Liver (tissue), 9 donors: ENCODE measurements around the gene LIX1L. TPM values are rescaled to one million over a fixed set of nuclear protein-coding genes. Genes with fewer than 3 reads are reported as not detected.

Source experiments
- DNase-seq: peaks from one replicate; pipeline ENCODE4 v3.0.0-alpha.2; 2017; ENCODE audit warnings: low spot score
- H3K27ac ChIP-seq, 2 donors: one replicate each; pipeline ENCODE4 v1.7.0; 2013; ENCODE audit warnings: inconsistent platforms in 2 of 2, low read length in 2 of 2, control low read depth in 1 of 2, low read depth in 1 of 2, mild to moderate bottlenecking in 1 of 2
- H3K27me3 ChIP-seq, 4 donors: one replicate each; pipeline versions ENCODE4 v1.6.1 to v1.7.0; 2013; ENCODE audit warnings: low read length in 3 of 4, inconsistent platforms in 1 of 4, mild to moderate bottlenecking in 1 of 4, moderate library complexity in 1 of 4; ENCODE audit not compliant: control insufficient read depth in 4 of 4, insufficient read depth in 4 of 4
- H3K36me3 ChIP-seq, 4 donors: one replicate each; pipeline versions ENCODE4 v1.6.1 to v1.7.0; 2013; ENCODE audit warnings: low read length in 3 of 4, mild to moderate bottlenecking in 3 of 4, low read depth in 1 of 4, moderate library complexity in 1 of 4; ENCODE audit not compliant: control insufficient read depth in 4 of 4, insufficient read depth in 3 of 4
- H3K4me1 ChIP-seq, 4 donors: one replicate each; pipeline versions ENCODE4 v1.6.1 to v1.7.0; 2013; ENCODE audit warnings: low read length in 3 of 4, mild to moderate bottlenecking in 3 of 4, moderate library complexity in 1 of 4; ENCODE audit not compliant: control insufficient read depth in 4 of 4, insufficient read depth in 4 of 4
- H3K4me3 ChIP-seq, 3 donors: one replicate each; pipeline versions ENCODE4 v1.6.1 to v1.7.0; 2013; ENCODE audit warnings: low read length in 3 of 3, control low read depth in 1 of 3, low read depth in 1 of 3, mild to moderate bottlenecking in 1 of 3
- H3K9ac ChIP-seq, 2 donors: one replicate each; pipeline ENCODE4 v1.7.0; 2013; ENCODE audit warnings: low read length in 2 of 2, mild to moderate bottlenecking in 2 of 2, moderate library complexity in 2 of 2, control low read depth in 1 of 2, low read depth in 1 of 2
- H3K9me3 ChIP-seq, 4 donors: one replicate each; pipeline versions ENCODE4 v1.6.1 to v1.7.0; 2013; ENCODE audit warnings: low read length in 3 of 4; ENCODE audit not compliant: control insufficient read depth in 4 of 4
- ATF3 ChIP-seq: IDR thresholded peaks from 2 replicates; pipeline ENCODE4 v1.6.1; 2016; ENCODE audit warnings: antibody characterized with exemption
- CTCF ChIP-seq: fragments of 150-350 bp; IDR thresholded peaks from 2 replicates; pipeline ENCODE4 v1.5.1; 2017; ENCODE audit warnings: improper control_type of control experiment, low read depth, low read length; ENCODE audit not compliant: missing input control
- EGR1 ChIP-seq, 2 donors: IDR thresholded peaks; 2 replicates each; pipeline ENCODE4 v1.6.1; 2016 to 2018; ENCODE audit warnings: antibody characterized with exemption in 2 of 2, low read depth in 2 of 2
- GABPA ChIP-seq, 2 donors: IDR thresholded peaks in 1 of 2; conservative IDR thresholded peaks in 1 of 2; 2 replicates each; pipeline ENCODE4 v1.6.1; 2016; ENCODE audit warnings: antibody characterized with exemption in 2 of 2, mild to moderate bottlenecking in 1 of 2, moderate library complexity in 1 of 2
- HNF4A ChIP-seq, 2 donors: conservative IDR thresholded peaks; 2 replicates each; pipeline ENCODE4 v1.6.1; 2016; ENCODE audit warnings: antibody characterized with exemption in 2 of 2, mild to moderate bottlenecking in 2 of 2
- HNF4G ChIP-seq: IDR thresholded peaks from 2 replicates; pipeline ENCODE4 v1.6.1; 2016; ENCODE audit warnings: antibody characterized with exemption
- JUND ChIP-seq, 2 donors: IDR thresholded peaks; 2 replicates each; pipeline ENCODE4 v1.6.1; 2016; ENCODE audit warnings: antibody characterized with exemption in 2 of 2
- MAX ChIP-seq: IDR thresholded peaks from 2 replicates; pipeline ENCODE4 v1.6.1; 2016; ENCODE audit warnings: antibody characterized with exemption
- NR2F2 ChIP-seq: IDR thresholded peaks from 2 replicates; pipeline ENCODE4 v1.6.1; 2016; ENCODE audit warnings: antibody characterized with exemption
- RAD21 ChIP-seq, 2 donors: IDR thresholded peaks; 2 replicates each; pipeline ENCODE4 v1.6.1; 2016; ENCODE audit warnings: antibody characterized with exemption in 2 of 2, mild to moderate bottlenecking in 2 of 2
- REST ChIP-seq: IDR thresholded peaks from 2 replicates; pipeline ENCODE4 v1.6.1; 2016; ENCODE audit warnings: antibody characterized with exemption, mild to moderate bottlenecking
- RXRA ChIP-seq, 2 donors: IDR thresholded peaks; 2 replicates each; pipeline ENCODE4 v1.6.1; 2017 to 2018; ENCODE audit warnings: antibody characterized with exemption in 2 of 2, mild to moderate bottlenecking in 1 of 2
- SP1 ChIP-seq: IDR thresholded peaks from 2 replicates; pipeline ENCODE4 v1.6.1; 2018; ENCODE audit warnings: antibody characterized with exemption, mild to moderate bottlenecking
- TAF1 ChIP-seq: conservative IDR thresholded peaks from 2 replicates; pipeline ENCODE4 v1.6.1; 2016; ENCODE audit warnings: antibody characterized with exemption, mild to moderate bottlenecking
- ZBTB33 ChIP-seq: IDR thresholded peaks from 2 replicates; pipeline ENCODE4 v1.6.1; 2016; ENCODE audit warnings: antibody characterized with exemption
- WGBS: extraction: QIAGEN DNeasy Blood & Tissue Kit; methylation state at CpG from one replicate; pipeline ENCODE4 v1.1.7; 2013; 5-methylcytosine and 5-hydroxymethylcytosine counted together
- polyA plus RNA-seq, 2 donors: library from polyadenylated mRNA; stranded (reverse) in 1 of 2; unstranded in 1 of 2; fragments of 200-250 nt in 1 of 2; fragments of >200 nt in 1 of 2; fragmentation: Nextera tagmentation in 1 of 2; extraction: Ambion mirVana in 1 of 2; gene quantifications; one replicate each; pipeline versions ENCODE4 v1.2.1 to v1.2.3, GENCODE V29; 2013 to 2015
- total RNA-seq, 2 donors: library from RNA; depleted of rRNA; stranded (reverse); fragments of >200 nt; gene quantifications; one replicate each; pipeline ENCODE4 v1.2.3, GENCODE V29; 2014
- donor health status: healthy.
- donor health status: healthy.
- donor health status: healthy.
- donor health status: healthy.
- donor health status: healthy.

LIX1L gene
- total and polyA plus RNA-seq, 4 donors: 4.6 to 8.6 (median 6.3) TPM

- Histone ChIP-seq H3K9ac (no peak overlapping the region), H3K36me3 (peaks cover 6 to 14% (median 11%) of the 10 kb centered on the region in 4 donors), H3K9me3 (no peaks in the 10 kb centered on the region), H3K4me1 (peaks cover 13 to 41% (median 34%) of the 10 kb centered on the region in 4 donors), H3K4me3 (no peak overlapping the region), H3K27ac (no peak overlapping the region), H3K27me3 (no peaks in the 10 kb centered on the region)
- no peak for DNase-seq
- 80% methylated on average over 5 of the region's 5 CpGs for WGBS
- TF ChIP-seq TAF1 (no peak), NR2F2 (no peak), MAX (no peak), HNF4G (no peak), RXRA (IDR thresholded peaks at IDR 0.05) (no peak), GABPA (IDR thresholded peaks at IDR 0.05 in 1 of 2, conservative IDR thresholded peaks at IDR 0.05 in 1 of 2) (no peak), SP1 (no peak), JUND (IDR thresholded peaks at IDR 0.05) (no peak), CTCF (no peak), ZBTB33 (no peak), EGR1 (IDR thresholded peaks at IDR 0.05; ENCODE audit: low read depth in 2 of 2) (no peak), ATF3 (no peak), HNF4A (conservative IDR thresholded peaks at IDR 0.05) (no peak), RAD21 (IDR thresholded peaks at IDR 0.05) (no peak)
Observed at GRCh38 chr1:145988773-145989172, 31.0 kb upstream of the LIX1L start.

GRCh38 chr1:145987926-145988325 lies 30.1 kb upstream of the LIX1L start:
- no peak overlapping the region for H3K9ac ChIP-seq
- WGBS: 99% methylated on average over 1 of the region's 1 CpG
- no peak overlapping the region for H3K4me3 ChIP-seq
- TF ChIP-seq RAD21 (IDR thresholded peaks at IDR 0.05) (no peak), JUND (IDR thresholded peaks at IDR 0.05) (no peak), RXRA (IDR thresholded peaks at IDR 0.05) (no peak), GABPA (IDR thresholded peaks at IDR 0.05 in 1 of 2, conservative IDR thresholded peaks at IDR 0.05 in 1 of 2) (no peak), MAX (no peak), CTCF (no peak), REST (no peak)
- no peaks in the 10 kb centered on the region for H3K9me3 ChIP-seq
- H3K4me1 ChIP-seq: peaks cover 10 to 39% (median 31%) of the 10 kb centered on the region in 4 donors
- no peak overlapping the region for H3K27ac ChIP-seq
- no peaks in the 10 kb centered on the region for H3K27me3 ChIP-seq
- peaks cover 1 to 5% (median 4%) of the 10 kb centered on the region in 4 donors for H3K36me3 ChIP-seq
- no peak for DNase-seq
